Suprapubic skin (tissue), 4 donors: ENCODE data around the gene CITED2. TPM values are rescaled to one million over a fixed set of nuclear protein-coding genes. Genes with fewer than 3 reads are reported as not detected.

ENCODE experiments used
- DNase-seq, 2 donors: peaks; one replicate each; pipeline ENCODE4 v3.0.0-alpha.2; 2019; ENCODE audit warnings: low spot score in 2 of 2
- H3K27ac ChIP-seq: fragments of 200-600 bp; sonication (generic); one replicate; pipeline ENCODE4 v1.5.1; 2019
- H3K27me3 ChIP-seq: fragments of 200-600 bp; sonication (generic); one replicate; pipeline ENCODE4 v1.5.1; 2019
- H3K36me3 ChIP-seq: fragments of 200-600 bp; sonication (generic); one replicate; pipeline ENCODE4 v1.5.1; 2019
- H3K4me1 ChIP-seq: fragments of 200-600 bp; sonication (generic); one replicate; pipeline ENCODE4 v1.5.1; 2019
- H3K4me3 ChIP-seq: fragments of 200-600 bp; sonication (generic); one replicate; pipeline ENCODE4 v1.5.1; 2019; ENCODE audit warnings: mild to moderate bottlenecking
- H3K9me3 ChIP-seq: fragments of 200-600 bp; sonication (generic); one replicate; pipeline ENCODE4 v1.5.1; 2019
- CTCF ChIP-seq, 2 donors: fragments of 200-600 bp in 1 of 2; fragments of 450-650 bp in 1 of 2; sonication (generic) in 1 of 2; IDR thresholded peaks; one replicate each; pipeline ENCODE4 v1.5.1; 2016 to 2019; ENCODE audit warnings: antibody characterized with exemption in 2 of 2, mild to moderate bottlenecking in 1 of 2, moderate library complexity in 1 of 2
- EP300 ChIP-seq: sonication (generic); formaldehyde crosslinking; IDR thresholded peaks from one replicate; pipeline ENCODE4 v1.6.1; 2017; ENCODE audit warnings: antibody characterized with exemption
- POLR2A ChIP-seq, 2 donors: fragments of 450-650 bp; IDR thresholded peaks; one replicate each; pipeline ENCODE4 v1.6.1; 2017; ENCODE audit warnings: antibody characterized with exemption in 2 of 2, mild to moderate bottlenecking in 2 of 2, moderate library complexity in 2 of 2
- POLR2AphosphoS5 ChIP-seq, 3 donors: sonication (generic); formaldehyde crosslinking; IDR thresholded peaks; one replicate each; pipeline ENCODE4 v1.6.1; 2017; ENCODE audit warnings: antibody characterized with exemption in 3 of 3
- WGBS: methylation state at CpG from one replicate; pipeline ENCODE4 v1.1.5; 2018; 5-methylcytosine and 5-hydroxymethylcytosine counted together
- total RNA-seq, 4 donors: library from RNA; depleted of rRNA; stranded (reverse); fragments of >200 nt; gene quantifications; one replicate each; pipeline ENCODE4 v1.1.0, GENCODE V29; 2016

The CITED2 gene
- total RNA-seq, 4 donors from 2014 or later, result 167 to 239 (median 206) TPM

- H3K4me3 ChIP-seq, result no peak overlapping the region
- H3K4me1 ChIP-seq, result peaks cover 27% of the 10 kb centered on the region
- no peak for DNase-seq
- no peak overlapping the region for H3K27ac ChIP-seq
- no peaks in the 10 kb centered on the region for H3K9me3 ChIP-seq
- no peaks in the 10 kb centered on the region for H3K36me3 ChIP-seq
- no peaks in the 10 kb centered on the region for H3K27me3 ChIP-seq
- TF ChIP-seq EP300 (no peak), CTCF (IDR thresholded peaks at IDR 0.05) (no peak), POLR2AphosphoS5 (IDR thresholded peaks at IDR 0.05) (no peak), POLR2A (IDR thresholded peaks at IDR 0.05) (no peak)
- 90% methylated on average over 4 of the region's 4 CpGs for WGBS
Measured at GRCh38 chr6:139344186-139344963, 30.1 kb downstream of the CITED2 start.

- TF ChIP-seq CTCF (IDR thresholded peaks at IDR 0.05) (no peak), EP300 (no peak), POLR2AphosphoS5 (IDR thresholded peaks at IDR 0.05) (no peak), POLR2A (IDR thresholded peaks at IDR 0.05) (no peak)
- no peak for DNase-seq
- H3K4me3 ChIP-seq, result no peak overlapping the region
- 43% methylated on average over 2 of the region's 2 CpGs for WGBS
- H3K9me3 ChIP-seq, result no peaks in the 10 kb centered on the region
- H3K27ac ChIP-seq, result no peak overlapping the region
- H3K4me1 ChIP-seq, result peaks cover 22% of the 10 kb centered on the region
- no peaks in the 10 kb centered on the region for H3K36me3 ChIP-seq
- H3K27me3 ChIP-seq, result no peaks in the 10 kb centered on the region
Measured at GRCh38 chr6:139343052-139343750, 31.2 kb downstream of the CITED2 start.

GRCh38 chr6:139341060-139341459 lies 33.4 kb downstream of the CITED2 start:
- Histone ChIP-seq H3K36me3 (no peaks in the 10 kb centered on the region), H3K27me3 (no peaks in the 10 kb centered on the region), H3K9me3 (no peaks in the 10 kb centered on the region), H3K27ac (no peak overlapping the region), H3K4me3 (no peak overlapping the region), H3K4me1 (peaks cover 41% of the 10 kb centered on the region)
- DNase-seq, result no peak
- TF ChIP-seq CTCF (IDR thresholded peaks at IDR 0.05) (no peak), EP300 (no peak), POLR2A (IDR thresholded peaks at IDR 0.05) (no peak), POLR2AphosphoS5 (IDR thresholded peaks at IDR 0.05) (no peak)
- WGBS, result 92% methylated on average over 2 of the region's 2 CpGs

- Histone ChIP-seq H3K36me3 (no peaks in the 10 kb centered on the region), H3K27ac (peak overlapping the region; percentile 48), H3K9me3 (no peaks in the 10 kb centered on the region), H3K27me3 (no peaks in the 10 kb centered on the region), H3K4me1 (peaks cover 49% of the 10 kb centered on the region), H3K4me3 (no peak overlapping the region)
- no peak for TF ChIP-seq CTCF (IDR thresholded peaks at IDR 0.05)
- TF ChIP-seq POLR2AphosphoS5 (IDR thresholded peaks at IDR 0.05), result peak in 2 of 3 donors; percentile 47 to 71
- 55% methylated on average over 9 of the region's 9 CpGs for WGBS
- no peak for DNase-seq
Measured at GRCh38 chr6:139338795-139339194, 35.7 kb downstream of the CITED2 start.

- WGBS, result 26% methylated on average over 5 of the region's 5 CpGs
- Histone ChIP-seq H3K4me1 (peaks cover 46% of the 10 kb centered on the region), H3K27ac (peak overlapping the region; percentile 48), H3K27me3 (no peaks in the 10 kb centered on the region), H3K4me3 (no peak overlapping the region), H3K36me3 (no peaks in the 10 kb centered on the region), H3K9me3 (no peaks in the 10 kb centered on the region)
- no peak for TF ChIP-seq EP300
- DNase-seq, result no peak
Measured at GRCh38 chr6:139337830-139338229, 36.6 kb downstream of the CITED2 start.
